HG03135 (cell line): Measurements from ENCODE around the gene AKAP7.
"Not testable (repeated sequence)": the region's sequence is repeated elsewhere in the genome, so short reads cannot be mapped to it uniquely, and the experiment has no call there.

Experiments
- ATAC-seq: cut with Tn5 transposase; IDR thresholded peaks from one replicate; pipeline ENCODE4 v1.9.1; 2021; ENCODE audit warnings: mild to moderate bottlenecking, moderate library complexity; ENCODE audit not compliant: unreplicated experiment

AKAP7 gene

DNA sequence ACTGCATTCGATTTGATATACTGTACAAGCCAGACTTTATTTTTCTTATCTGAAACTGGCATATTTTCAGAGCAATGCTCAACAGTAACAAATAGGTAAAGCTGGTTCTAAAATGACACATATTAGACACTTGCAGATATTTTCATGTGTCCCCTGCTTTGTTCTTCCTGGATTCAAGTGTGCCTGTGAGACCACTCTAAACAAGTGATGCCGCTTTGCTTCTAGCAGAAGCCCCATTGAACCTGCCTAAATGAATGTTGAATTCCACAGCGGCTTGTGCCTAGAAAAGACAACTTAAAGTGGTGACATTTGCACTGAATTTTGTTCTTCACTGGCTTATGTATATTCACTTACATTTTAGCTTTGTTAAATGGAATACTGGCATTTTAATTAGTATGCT is 115.7 kb downstream of the AKAP7 start:
- ATAC-seq, result no peak

DNA sequence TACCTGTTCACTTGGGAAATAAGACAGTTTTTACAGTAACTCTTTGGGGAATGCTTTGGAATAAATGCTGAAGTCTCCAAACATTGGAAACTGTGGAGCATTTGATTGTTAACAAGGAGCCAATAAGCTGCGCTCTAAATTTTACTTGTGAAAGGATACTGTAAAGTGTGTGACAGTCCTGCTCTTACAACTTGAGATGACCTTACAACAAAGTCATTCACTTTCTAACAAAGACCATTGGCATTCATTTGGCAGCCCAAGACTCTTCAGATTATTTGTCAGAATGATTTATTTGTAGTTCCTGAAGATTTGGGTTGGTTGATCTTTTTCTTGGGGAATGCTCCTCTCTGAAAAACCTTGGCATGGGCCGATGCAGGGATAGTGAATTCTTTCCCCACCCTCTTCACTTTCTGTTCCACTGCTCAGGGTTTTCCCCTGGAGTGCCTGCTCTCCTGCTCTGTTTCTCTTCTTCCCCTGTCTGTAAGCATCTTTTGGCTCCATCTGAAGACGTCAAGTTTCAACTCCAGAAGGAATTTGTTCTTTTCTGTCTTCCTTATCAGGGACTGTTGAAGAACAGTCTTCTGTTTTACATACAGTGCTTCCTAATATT is 116.4 kb downstream of the AKAP7 start:
- ATAC-seq, result no peak

DNA sequence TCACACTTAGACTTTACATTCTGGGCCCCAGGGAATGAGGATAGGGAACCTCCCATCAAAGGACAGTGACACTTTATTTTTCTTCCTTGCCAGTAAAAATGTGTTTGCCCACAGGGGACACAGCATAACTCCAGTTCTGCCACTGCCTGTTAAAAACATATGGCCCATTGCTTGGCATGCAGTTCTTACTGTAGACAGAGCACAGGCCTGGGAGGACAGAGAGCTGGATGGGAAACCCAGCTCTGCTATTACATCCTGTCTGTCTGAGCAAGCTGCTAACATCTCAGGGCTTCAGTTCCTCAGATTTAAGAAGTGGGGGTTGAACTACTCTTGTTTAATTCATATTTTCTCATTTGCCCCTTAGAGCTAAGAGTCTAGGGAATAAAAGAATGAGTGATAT is 120.2 kb downstream of the AKAP7 start:
- no peak for ATAC-seq

DNA sequence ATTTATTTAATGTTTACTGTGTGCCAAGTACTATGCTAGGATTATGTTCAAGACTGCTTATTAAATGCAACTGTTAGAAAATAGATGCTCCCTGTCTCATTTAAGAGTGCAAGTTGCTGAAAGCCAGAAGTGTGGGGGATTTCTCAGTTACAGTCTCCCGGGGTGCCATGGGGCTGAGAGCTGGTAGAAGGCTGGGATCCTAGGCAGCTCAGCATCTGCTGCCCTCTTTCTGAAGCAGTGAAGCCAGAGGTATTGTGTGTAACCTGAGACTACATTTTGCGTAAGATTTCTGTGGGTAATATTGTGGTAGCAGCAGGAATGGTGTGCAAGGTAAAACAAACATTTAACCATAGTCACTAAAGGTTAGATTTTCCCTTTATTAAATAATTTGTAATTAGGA is 120.6 kb downstream of the AKAP7 start:
- no peak for ATAC-seq

DNA sequence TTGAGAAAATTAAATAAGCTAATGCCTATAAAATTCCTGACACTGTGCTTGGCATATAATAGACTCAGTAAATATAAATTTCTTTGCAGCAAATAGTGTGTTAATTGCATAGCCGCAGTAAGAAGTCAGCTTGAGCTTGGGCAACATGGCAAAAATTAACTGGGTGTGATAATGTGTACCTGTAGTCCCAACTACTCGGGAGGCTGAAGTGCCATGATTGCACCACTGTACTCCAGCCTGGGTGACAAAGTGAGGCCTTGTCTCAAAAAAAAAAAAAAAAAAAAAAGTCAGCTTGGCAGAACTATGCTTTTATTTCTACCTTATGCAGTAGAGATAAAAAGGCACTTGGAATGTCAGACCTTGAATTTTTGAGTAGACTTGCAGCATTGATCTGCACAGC is 121.8 kb downstream of the AKAP7 start:
- no peak for ATAC-seq

DNA sequence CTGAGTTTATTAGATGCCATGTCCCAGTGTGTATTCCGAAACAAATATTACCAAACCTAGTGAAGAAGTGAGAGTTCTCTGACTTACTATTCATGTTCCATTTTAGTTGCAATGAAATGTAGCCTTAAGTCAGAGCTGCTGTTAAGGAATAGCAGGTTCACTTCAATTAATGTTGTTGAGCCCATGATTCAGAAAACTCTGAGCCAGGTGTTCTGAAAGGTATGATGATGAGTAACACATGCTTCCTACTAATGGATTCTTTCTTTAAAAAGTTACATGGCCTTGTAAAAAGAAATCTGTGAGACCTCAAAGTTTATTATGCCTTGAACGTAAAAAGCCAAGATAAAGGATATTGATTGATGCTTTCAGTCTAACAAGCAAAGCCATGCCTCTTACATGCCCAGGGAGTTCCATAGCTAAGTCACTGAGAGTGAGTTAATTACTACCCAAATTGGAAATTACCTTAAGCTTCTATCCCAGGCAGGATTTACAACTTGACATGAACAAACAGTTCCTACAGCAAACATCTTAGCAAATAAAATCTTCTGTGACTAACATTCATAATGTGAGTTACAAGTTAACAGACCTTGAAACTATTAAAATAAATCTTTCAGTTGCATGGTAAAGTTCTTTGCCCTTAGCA is 122.9 kb downstream of the AKAP7 start:
- ATAC-seq, result no peak

DNA sequence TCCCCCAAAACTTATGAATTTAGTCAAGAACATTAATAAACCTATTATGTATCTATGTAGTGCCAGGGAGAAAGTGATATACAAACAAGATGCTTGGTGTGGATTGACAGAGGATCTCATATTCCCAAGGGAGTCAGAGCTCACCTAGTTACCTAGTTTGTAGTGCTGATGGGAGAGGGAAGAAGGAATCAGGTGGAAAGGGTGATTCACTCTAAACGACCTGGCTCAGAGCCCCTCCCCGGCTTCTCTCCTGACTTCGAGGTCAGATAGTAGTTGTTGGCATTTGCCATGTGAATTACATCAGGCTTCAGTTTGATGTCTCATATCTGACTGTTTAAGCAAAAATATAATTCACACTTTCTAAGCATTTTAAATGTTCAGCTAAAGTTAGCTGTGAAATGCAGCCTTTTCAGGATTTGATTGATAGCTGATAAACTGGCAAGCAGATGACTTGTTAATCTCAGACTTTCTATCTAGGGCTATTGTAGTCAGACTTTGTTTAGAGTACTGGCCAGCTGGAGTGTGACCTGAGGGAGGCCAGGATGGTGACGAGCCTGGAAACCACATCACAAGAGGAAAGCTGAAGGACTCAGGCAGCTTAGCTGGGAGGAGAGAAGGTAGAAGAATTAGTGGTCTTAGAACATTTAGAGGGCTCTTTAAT is 123.7 kb downstream of the AKAP7 start:
- no peak for ATAC-seq

DNA sequence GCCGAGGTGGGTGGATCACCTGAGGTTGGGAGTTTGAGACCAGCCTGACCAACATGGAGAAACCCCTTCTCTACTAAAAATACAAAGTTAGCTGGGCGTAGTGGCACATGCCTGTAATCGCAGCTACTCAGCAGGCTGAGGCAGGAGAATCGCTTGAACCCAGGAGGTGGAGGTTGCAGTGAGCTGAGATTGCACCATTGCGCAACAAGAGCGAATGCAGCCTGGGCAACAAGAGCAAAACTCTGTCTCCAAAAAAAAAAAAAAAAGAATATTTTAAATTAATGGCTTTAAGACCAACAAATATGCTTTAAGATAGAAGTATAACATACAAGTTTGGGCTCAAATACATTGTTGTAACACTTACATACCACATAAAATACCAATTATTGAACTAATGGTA is 125.7 kb downstream of the AKAP7 start:
- ATAC-seq, result not testable (repeated sequence)

DNA sequence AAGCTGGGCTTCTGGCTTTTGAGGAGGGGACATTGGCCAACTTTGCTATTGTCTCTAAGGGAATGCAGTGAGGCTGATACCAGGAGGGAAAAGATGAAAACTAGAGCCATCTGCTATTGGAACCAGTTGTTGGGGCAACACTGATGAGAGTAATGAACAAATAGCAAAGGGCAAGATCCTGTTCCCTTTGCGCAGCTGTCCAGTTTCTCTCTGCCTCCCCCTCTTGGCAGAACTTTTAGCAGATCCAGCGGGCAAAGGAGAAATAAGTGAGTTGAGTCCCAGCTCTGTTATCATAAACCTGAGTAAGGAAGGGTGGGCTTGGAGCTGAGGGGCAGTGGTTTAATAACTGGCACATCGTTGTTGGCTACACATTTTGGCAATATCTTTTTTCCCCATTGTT is 126.8 kb downstream of the AKAP7 start:
- no peak for ATAC-seq

DNA sequence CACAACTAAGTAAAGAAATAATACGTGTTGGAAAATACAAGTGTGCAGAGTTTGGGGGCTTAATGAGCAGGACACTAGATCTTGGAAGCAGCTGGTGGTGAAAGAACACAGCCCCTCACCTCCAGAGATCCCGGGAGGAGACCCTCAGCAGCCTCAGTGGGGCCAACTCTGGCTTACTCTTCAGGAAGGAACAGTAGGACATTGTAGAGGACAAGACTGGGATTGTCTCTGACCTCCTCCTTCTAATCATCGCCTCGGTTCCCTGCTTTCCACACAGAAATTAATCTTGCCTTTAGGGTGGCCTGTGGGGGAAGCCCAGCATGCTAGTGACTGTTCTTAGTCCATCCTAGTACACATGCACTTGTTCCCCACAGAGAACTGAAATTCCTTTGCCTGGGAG is 130.7 kb downstream of the AKAP7 start:
- ATAC-seq, result no peak

DNA sequence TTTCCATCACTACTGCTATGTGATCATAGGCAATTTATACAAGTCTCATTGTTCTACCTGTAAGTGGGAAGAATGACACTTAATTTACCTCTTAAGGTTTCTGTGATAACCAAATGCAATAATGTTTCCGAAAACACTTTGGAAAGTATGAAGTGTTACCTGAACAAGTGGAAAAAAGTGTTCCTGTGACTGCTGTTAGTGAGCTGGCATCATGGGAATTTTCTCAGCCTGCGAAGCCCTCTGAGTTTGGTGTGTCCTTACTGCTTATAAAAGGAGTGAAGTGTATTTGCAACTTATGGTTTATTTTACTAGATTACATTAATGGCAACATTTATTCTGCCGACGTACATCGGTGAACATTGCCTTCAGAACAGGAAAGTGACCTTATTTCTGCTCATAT is 133.0 kb downstream of the AKAP7 start:
- no peak for ATAC-seq

DNA sequence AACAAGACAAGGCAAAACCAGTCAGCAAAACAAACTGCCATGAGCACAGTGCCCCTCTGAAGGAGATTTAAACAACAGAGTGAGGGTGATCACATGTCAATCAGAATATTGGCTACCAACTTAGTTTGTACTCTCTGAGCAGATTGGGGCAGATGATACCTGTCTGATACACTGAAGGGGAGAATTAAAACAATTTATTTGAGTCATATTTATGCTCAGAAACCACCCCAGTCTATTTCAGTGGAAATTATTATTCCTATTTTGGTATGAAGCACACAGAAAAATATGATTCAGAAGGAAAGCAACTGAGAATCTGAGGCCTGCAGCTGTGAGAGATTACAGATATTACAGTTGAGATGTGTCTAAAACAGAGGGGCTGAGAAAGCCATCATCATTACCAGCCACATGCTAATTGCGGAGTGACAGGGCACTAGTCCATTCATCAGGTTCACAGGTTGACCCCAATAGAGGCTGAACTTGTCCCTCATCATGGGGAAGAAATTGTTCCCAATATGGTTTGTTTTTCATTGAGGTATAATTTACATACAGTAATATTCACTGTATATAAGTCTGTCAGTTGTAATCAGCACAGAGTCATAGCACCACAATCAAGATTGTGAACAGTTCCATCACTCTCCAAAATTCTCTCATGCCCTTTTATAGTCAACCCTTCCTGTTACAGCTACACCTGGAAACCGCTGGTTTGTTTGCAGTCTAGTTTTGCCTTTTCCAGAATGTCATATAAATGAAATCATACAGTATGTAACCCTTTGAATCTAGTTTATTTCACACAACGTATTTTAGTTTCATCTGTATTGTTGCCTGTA is 134.5 kb downstream of the AKAP7 start:
- ATAC-seq, result no peak

DNA sequence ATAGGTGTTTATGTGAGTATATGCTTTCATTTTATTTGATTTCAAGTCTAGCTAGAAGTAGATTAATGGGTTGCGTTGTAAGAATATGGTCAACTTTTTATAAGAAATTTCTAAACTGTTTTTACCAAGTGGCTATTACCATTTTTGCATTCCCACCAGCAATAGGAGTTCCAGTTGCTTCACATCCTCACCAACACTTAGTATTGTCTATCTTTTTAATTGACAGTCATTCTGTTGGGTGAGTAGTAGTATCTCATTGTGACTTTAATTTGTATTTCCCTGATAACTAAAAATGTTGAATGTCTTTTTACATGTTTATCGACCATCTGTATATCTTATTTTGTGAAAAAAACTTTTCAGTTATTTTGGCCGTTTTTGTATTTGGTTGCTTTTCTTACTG is 135.3 kb downstream of the AKAP7 start:
- ATAC-seq, result no peak

DNA sequence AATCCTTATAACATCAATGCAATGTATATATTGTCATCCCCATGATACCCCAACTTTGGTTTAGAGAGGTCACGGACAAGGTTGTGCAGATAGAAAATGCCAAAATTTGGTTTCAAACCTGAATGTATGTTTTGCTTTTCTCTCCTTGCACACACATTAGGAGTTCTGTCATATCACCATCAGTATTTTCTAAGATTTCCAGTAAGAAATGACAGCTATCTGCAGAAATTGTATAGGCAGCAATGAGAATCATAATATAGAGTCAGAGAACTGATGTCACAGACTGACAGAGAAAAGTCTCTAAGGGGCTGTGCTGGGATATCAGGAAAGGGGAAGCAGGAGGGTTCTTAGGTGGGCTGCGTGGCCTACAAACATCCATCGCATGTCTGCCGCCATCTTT is 140.0 kb downstream of the AKAP7 start:
- ATAC-seq, result no peak

DNA sequence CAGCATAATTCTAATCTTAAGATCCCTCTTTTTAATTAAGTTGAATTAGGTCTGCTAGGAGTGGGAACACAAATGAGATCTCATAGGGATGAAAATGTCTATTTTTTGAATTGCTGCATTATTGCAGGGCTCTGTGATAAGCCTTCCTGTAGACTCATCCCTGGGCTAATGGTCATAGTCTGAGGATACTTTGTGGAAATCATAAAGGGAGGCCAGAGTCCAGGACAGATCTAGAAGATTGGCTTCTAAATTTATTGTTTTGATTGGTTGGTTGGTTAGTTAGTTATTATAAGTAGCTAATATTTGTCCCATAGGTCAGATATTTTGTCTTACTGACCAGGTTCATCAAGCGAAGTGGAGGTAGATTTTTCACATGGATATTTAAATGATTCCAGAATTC is 142.3 kb downstream of the AKAP7 start:
- ATAC-seq, result no peak

DNA sequence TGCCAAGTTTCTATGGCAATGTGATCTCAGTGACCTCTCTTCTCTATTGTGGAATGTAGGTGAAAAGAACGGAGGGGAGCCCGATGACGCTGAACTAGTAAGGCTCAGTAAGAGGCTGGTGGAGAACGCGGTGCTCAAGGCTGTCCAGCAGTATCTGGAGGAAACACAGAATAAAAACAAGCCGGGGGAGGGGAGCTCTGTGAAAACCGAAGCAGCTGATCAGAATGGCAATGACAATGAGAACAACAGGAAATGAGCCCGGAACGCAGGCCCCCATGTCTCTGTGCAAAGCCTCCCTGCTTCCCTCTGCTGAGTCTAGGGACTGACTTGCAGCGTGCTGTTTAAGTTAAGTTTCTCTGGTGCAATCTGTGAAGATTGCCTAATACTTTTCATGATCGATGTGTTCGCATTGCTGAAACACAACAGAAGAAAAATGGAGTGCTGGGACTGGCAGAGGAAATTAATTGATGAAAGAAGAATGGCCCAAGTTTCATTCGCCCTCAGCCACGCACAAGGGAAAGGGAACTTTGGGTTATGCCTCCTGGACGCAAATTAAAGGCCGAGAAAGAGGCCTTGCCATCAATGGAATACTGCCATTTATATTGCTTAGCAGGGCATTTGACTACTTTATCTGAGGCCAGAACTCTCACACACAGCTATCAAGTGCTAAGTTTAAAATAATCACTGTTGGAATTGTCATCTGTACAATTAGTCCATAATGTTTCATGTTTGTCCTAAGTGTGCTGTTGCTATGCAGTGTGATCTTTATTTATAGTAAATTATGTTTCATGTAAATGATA is 146.4 kb downstream of the AKAP7 start:
- peak; percentile 52 for ATAC-seq

DNA sequence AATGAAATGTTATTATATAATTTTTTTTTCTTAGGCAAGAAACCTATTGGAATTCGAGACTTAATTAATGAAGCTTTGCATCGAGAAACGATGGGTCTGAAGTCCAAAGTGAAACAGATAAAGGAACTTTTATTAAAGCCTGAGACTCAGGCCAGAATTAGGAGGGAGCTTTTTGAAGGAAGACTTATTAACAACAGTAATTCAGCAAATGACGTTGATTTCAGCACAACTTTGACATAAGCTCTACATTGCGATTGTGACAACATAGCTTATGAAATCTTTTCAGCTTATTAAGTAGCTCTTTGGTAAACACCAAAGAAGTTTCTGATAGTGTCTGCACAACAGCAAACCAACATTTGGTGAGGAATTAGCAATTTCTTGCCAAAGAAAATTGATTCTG is 147.1 kb downstream of the AKAP7 start:
- no peak for ATAC-seq

DNA sequence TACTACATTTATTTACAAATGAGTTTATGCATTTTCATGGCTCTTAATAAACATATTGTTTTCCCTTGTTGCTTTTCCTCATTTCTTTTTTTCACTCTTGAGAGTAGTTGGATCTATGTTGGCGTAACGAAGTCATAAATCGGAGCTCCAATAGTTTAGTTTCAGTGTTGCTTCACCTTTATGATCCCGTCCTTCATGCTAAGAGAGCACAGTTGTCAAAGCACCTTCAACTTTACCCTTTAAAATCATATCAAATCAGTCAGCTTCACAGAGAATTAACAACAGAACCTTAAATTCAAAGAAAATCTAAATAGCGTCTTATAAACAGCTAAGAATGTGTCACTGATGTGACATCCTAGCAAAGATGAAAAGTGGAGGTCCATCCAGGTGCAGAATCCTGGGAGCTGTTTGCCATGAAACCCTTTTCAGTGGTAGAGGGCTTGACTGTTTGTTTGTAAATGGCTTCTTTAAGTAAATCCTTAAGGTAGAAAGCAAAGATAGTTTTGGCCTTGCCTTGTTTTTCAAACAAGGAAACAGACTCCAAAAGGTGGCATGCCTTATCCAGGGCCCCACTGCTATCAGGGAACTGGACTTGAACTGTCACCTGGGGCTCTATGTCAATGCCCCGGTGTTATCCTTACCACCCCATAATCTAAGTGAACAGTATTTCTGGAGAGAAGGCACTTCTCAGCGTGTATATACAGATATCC is 148.4 kb downstream of the AKAP7 start:
- no peak for ATAC-seq

DNA sequence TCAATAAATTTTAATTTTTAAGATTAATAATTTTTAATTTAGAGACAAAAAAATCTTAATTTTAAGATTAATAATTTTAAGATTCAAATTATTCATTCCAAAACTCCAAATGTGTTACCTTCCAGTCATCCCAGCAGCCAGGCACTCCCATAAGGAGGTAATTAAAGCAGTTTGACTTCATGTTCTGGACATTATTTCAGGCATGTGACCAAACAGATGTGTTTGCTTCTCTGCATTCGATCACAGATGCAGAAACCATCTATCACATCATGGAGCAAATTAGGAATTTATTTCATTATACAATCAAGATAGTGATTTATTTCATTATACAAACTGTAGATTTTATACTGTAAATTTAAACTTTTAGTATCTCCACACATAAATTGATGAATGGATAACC is 150.3 kb downstream of the AKAP7 start:
- ATAC-seq, result no peak

DNA sequence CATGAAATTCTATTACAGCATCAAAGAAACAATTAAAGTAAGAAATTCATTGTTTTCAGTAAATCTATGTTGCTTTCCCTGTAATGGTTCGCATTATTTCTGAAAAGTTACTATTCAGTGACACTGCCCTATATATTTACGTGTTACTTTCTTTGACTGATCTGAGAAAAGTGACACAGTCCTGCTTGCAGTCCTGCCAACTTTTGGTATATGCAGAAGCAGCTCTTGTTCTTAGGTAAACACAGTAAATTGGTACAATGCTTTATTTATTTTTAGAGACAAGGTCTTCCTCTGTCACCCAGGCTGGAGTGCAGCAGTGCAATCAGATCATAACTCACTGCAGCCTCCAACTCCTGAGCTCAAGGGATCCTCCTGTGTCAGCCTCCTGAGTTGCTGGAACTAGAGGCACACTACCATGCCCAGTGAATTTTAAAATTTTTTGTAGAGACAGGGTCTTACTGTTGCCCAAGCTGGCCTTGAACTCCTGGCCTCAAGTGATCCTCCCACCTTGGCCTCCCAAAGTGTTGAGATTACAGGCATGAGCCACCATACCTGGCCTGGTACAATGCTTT is 151.3 kb downstream of the AKAP7 start:
- no peak for ATAC-seq
